HG03520 (cell line): Measurements from ENCODE around the gene CRCP.
"Not testable (repeated sequence)": the region's sequence is repeated elsewhere in the genome, so short reads cannot be mapped to it uniquely, and the experiment has no call there.

Experiments used
- ATAC-seq: cut with Tn5 transposase; IDR thresholded peaks from one replicate; pipeline ENCODE4 v1.9.1; 2021; ENCODE audit warnings: mild to moderate bottlenecking, moderate library complexity; ENCODE audit not compliant: unreplicated experiment

The CRCP gene

GRCh38 chr7:66152371-66153191 lies 37.9 kb downstream of the CRCP start:
- ATAC-seq: no peak

GRCh38 chr7:66153691-66154090 lies 39.0 kb downstream of the CRCP start:
- ATAC-seq: no peak

GRCh38 chr7:66156035-66156434 lies 41.4 kb downstream of the CRCP start:
- ATAC-seq: not testable (repeated sequence)

GRCh38 chr7:66157060-66157459 lies 42.4 kb downstream of the CRCP start:
- ATAC-seq: no peak

- no peak for ATAC-seq
These were observed 48.0 kb downstream of the CRCP start for GRCh38 chr7:66162622-66163021.

GRCh38 chr7:66163186-66163610 lies 48.6 kb downstream of the CRCP start:
- ATAC-seq: no peak

- ATAC-seq: no peak
These were observed 49.7 kb downstream of the CRCP start for GRCh38 chr7:66164356-66164755.

GRCh38 chr7:66167773-66168387 lies 53.2 kb downstream of the CRCP start:
- ATAC-seq: no peak

- no peak for ATAC-seq
These were observed 55.0 kb downstream of the CRCP start for GRCh38 chr7:66169616-66170015.

- ATAC-seq: no peak
These were observed 55.9 kb downstream of the CRCP start for GRCh38 chr7:66170309-66171231.

- not testable (repeated sequence) for ATAC-seq
These were observed 58.1 kb downstream of the CRCP start for GRCh38 chr7:66172536-66173401.

GRCh38 chr7:66173856-66174255 lies 59.2 kb downstream of the CRCP start:
- ATAC-seq: no peak

GRCh38 chr7:66175006-66175405 lies 60.4 kb downstream of the CRCP start:
- ATAC-seq: not testable (repeated sequence)

GRCh38 chr7:66176914-66177313 lies 62.3 kb downstream of the CRCP start:
- ATAC-seq: no peak

- no peak for ATAC-seq
These were observed 63.6 kb downstream of the CRCP start for GRCh38 chr7:66178258-66178657.

- ATAC-seq: no peak
These were observed 66.7 kb downstream of the CRCP start for GRCh38 chr7:66181329-66181728.

- ATAC-seq: no peak
These were observed 67.2 kb downstream of the CRCP start for GRCh38 chr7:66181845-66182244.

GRCh38 chr7:66182920-66183319 lies 68.3 kb downstream of the CRCP start:
- ATAC-seq: no peak

GRCh38 chr7:66183700-66184099 lies 69.1 kb downstream of the CRCP start:
- no peak for ATAC-seq

- no peak for ATAC-seq
These were observed 71.1 kb downstream of the CRCP start for GRCh38 chr7:66185680-66186187.
